ENCODE data around the gene PRKCB.

- no peak for TF ChIP-seq POLR2A (IDR thresholded peaks at IDR 0.05)
- TF ChIP-seq CTCF (IDR thresholded peaks at IDR 0.05), result no peak
These were observed 306.1 kb downstream of the PRKCB start for GRCh38 chr16:24141917-24142316.
